Activated T-cell treated with anti-CD3 and anti-CD28 coated beads, Interleukin-2, amount 50 U/mL, for 48 hours (primary cell): ENCODE data around the gene TMEM25.
"Not testable (repeated sequence)": the region's sequence is repeated elsewhere in the genome, so short reads cannot be mapped to it uniquely, and the experiment has no call there.

Source experiments
- DNase-seq, 2 experiments: peaks; one replicate each; pipeline ENCODE4 v3.0.0-alpha.2; 2020

The TMEM25 gene

DNA sequence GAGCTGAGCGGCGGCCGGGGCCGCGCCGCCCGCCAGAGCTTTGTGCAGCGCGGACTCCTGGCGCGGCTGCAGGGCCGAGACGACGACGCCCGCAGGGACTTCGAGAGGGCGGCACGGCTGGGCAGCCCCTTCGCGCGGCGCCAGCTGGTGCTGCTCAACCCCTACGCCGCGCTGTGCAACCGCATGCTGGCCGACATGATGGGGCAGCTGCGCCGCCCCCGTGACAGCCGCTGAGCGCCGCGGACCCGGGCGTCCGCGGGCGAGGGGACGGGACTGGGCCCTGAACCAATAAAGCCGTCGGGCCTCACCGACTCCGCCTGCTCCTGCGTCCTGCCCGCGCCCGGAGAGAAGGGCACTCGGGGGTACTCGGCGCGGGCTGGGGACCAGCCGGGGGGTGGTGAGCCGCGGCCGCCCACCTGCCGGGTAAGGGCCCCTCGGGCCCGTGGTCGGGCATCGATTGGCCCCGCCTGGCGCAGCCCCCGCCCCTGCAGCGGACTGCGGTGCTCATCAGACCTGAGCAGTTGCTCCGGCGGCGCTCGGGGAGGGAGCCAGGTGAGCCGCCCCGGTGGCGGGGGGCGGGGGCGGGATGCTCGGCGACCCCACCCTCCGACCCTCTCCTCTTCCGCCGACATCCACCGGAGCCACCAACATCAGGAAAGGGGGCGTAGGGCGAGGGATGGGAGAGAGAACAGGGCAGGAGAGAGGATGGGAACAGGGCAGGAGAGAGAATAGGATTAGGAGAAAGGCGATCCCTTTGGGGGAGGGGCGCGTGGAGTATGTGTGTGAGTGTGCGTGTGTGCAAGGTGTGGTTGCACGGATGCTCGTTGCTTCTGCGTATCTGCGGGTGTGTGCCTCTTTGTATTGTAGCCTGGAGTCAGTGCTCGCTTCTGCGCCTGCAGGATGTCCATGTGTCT, at the start of gene TMEM25:
TSS of gene TMEM25 (plus strand) at position 510 of the 914 bp plus-strand sequence. CDS start 610 bp downstream, outside the sequence.
- DNase-seq = peak; percentile 79 to 87

GRCh38 chr11:118481238-118481637, 49.8 kb upstream of the TMEM25 start:
- not testable (repeated sequence) for DNase-seq

DNA sequence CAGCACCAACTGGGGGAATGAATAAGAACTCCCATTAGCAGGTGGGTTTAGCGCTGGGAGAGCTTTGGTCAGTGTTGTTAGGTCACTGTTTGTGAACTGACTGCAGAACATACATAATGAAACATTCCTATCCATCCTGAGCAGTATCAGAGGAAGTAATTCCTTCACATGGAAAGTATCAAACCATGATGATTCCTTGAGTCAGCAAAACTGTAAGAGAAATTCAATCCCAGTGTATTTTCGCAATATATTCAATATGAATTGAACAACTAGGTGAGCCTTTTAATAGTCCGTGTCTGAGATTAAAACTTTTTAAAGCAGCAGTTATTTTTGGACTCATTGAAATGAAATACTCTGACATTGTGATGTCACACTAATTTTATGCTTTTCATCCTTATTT, 46.6 kb upstream of the TMEM25 start:
- no peak for DNase-seq

- no peak for DNase-seq
Observed at GRCh38 chr11:118485273-118485672, 45.7 kb upstream of the TMEM25 start.

DNA sequence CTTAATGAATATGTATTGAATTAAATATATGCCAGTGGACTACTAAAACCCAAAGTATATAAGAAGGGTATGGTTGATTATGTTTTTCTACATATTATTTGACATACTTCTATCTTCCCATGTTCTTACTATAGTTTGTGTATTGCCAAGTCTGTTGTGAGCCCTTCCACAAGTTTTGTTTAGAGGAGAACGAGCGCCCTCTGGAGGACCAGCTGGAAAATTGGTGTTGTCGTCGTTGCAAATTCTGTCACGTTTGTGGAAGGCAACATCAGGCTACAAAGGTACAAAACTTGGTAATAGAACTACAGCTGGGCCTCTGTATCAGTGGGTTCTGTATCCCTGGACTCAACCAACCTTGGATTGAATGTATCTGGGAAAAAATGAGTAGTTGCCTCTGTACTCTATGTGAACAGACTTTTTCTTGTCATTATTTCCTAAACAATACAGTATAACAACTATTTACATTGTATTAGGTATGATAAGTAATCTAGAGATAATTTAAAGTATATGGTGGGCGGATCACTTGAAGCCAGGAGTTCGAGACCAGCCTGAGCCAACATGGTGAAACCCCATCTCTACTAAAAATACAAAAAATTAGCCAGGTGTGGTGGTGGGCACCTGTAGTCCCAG, 42.4 kb upstream of the TMEM25 start:
- peak; percentile 85 to 86 for DNase-seq

DNA sequence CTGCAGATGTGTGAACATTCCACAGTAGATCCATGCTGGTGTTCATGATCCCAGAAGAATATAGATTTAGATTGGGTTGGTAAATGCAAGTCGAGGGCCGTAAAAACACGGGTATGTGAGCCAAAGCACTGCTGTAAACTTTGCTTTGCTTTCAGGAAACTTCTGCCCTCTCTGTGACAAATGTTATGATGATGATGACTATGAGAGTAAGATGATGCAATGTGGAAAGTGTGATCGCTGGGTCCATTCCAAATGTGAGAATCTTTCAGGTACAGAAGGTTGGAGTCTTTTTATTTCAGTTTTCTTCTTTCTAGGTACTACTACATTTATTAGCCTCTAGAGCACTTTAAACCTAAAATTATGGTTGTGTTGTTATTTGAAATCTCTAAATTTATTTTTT, 40.0 kb upstream of the TMEM25 start:
- DNase-seq = no peak

DNA sequence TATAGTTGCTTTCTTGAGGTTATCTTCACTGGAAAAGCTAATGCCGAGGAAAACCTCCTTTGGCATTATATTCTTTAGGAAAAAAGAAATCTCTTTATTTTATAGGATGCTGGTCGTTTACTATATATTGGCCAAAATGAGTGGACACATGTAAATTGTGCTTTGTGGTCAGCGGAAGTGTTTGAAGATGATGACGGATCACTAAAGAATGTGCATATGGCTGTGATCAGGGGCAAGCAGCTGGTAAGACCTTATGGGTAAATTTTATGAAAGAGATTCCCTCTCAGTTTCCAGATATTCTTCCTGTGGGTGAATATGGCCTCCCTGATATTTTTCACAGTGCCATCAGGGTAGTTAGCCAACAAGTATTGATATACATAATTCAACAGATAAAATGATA, 33.2 kb upstream of the TMEM25 start:
- no peak for DNase-seq

- DNase-seq = no peak
Observed at GRCh38 chr11:118503216-118503615, 27.8 kb upstream of the TMEM25 start.

DNA sequence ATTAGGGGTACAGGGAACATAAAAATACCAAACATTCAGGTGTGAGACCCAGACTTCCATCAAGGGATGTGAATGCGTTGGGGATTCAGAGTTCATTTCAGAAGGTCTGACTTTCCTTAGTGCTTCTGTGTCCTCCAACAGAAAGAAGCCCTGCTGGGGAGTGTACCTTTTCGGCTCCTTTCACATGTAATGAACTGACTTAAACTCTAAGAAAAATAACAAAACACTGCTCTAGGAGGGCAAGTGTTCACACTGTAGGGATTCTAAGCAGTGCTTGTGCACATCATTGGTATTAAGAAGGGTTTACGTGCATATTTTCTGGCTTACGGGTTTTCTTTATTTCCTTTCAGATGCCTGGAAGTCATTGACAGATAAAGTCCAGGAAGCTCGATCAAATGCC, 19.4 kb upstream of the TMEM25 start:
- no peak for DNase-seq

- no peak for DNase-seq
Observed at GRCh38 chr11:118514103-118514502, 16.9 kb upstream of the TMEM25 start.

DNA sequence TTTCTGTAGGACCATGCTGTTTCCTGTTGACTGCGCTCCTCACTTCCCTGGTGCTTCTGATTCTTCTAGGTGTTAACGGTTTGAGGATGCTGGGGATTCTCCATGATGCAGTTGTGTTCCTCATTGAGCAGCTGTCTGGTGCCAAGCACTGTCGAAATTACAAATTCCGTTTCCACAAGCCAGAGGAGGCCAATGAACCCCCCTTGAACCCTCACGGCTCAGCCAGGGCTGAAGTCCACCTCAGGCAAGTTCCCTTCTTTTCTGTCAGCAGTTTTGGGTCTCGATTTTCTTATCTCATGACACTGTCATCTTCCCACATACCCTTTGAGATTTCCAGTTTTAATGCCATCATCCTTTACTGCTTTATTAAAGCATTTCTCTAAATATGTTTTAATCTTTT, 11.4 kb upstream of the TMEM25 start:
- peak in 1 of 2 experiments; percentile 11 for DNase-seq

GRCh38 chr11:118521892-118522311, 9.1 kb upstream of the TMEM25 start:
- peak in 1 of 2 experiments; percentile 0 for DNase-seq

DNA sequence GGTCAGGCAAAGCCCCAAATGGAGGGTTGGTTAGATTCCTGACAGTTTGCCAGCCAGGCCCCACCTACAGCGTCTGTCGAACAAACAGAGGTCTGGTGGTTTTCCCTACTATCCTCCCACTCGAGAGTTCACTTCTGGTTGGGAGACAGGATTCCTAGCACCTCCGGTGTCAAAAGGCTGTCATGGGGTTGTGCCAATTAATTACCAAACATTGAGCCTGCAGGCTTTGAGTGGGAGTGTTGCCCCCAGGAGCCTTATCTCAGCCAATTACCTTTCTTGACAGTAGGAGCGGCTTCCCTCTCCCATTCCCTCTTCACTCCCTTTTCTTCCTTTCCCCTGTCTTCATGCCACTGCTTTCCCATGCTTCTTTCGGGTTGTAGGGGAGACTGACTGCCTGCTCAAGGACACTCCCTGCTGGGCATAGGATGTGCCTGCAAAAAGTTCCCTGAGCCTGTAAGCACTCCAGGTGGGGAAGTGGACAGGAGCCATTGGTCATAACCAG, 8.4 kb upstream of the TMEM25 start:
- peak in 1 of 2 experiments; percentile 15 for DNase-seq

GRCh38 chr11:118524356-118524755, 6.6 kb upstream of the TMEM25 start:
- no peak for DNase-seq

DNA sequence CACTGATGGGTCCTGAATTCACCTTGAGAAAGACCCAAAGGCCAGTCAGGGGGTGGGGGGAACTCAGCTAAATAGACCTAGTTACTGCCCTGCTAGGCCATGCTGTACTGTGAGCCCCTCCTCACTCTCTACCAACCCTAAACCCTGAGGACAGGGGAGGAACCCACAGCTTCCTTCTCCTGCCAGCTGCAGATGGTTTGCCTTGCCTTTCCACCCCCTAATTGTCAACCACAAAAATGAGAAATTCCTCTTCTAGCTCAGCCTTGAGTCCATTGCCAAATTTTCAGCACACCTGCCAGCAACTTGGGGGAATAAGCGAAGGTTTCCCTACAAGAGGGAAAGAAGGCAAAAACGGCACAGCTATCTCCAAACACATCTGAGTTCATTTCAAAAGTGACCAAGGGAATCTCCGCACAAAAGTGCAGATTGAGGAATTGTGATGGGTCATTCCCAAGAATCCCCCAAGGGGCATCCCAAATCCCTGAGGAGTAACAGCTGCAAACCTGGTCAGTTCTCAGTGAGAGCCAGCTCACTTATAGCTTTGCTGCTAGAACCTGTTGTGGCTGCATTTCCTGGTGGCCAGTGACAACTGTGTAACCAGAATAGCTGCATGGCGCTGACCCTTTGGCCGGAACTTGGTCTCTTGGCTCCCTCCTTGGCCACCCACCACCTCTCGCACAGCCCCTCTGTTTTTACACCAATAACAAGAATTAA, 6.1 kb upstream of the TMEM25 start:
- no peak for DNase-seq

DNA sequence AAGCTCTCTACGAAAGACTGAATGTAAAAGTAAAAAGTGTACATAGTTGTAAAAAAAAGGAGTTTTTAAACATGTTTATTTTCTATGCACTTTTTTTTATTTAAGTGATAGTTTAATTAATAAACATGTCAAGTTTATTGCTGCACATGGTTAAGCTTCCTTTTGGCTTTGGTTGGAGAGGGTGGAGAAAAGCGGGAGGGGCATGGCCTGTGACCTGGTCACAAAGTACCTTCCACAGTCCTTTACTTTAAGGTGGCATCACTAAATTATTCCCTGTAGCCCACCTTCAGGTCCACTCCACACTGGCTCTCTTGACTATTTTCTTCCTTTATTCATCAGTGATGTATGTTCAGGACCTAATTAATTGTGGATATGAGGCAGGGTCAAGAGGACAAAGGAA, 4.3 kb upstream of the TMEM25 start:
- no peak for DNase-seq

- DNase-seq = no peak
Observed at GRCh38 chr11:118527109-118527508, 3.9 kb upstream of the TMEM25 start, which contains the start of gene TTC36. TSS of gene TTC36 (plus strand) at chr11:118527474. CDS start at chr11:118527495, 21 bp downstream.

DNA sequence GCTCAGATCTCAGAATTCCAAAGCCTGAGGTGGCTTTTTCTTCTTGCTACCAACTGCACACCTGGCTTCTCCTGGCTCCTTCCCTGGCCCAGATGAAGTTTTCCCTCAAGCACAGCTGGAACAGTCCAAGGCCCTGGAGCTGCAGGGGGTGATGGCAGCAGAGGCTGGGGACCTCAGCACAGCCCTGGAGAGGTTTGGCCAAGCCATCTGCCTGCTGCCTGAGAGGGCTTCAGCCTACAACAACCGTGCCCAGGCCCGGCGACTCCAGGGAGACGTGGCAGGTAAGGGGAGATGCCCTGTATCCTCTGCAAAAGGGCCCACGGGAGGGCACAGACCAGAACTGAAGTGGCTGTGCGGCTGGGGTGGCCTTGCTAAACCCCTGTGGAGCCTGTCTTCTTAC, 2.5 kb upstream of the TMEM25 start:
- DNase-seq = no peak

DNA sequence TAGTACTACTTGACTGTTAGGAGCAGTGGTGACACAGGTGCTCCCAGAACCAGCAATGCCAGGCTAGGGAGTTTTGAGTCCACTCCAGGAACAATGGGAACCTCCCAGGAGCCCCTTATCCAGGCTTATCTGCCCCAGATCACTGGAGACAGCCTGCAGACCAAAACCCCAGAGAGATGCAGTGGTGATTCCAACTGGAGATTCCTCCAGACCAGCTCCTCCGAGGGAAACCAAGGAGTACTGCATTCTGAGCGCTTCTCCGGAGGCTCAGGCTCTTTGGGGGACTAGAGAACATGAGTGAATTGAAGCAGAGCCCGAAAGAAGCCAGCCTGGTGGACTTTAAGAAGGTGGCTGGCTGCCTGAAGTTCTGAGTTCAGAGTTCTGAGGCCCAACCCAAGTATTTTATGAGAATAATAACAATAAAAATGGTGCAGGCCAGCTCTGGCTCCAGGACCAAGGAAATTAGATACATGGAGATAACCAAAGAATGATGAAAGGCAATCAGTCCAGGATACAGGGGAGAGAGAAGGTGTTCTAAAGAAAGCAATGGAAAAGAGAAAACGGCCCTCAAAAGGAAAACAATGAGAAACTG, 1.3 kb upstream of the TMEM25 start:
- peak in 1 of 2 experiments; percentile 20 for DNase-seq

DNA sequence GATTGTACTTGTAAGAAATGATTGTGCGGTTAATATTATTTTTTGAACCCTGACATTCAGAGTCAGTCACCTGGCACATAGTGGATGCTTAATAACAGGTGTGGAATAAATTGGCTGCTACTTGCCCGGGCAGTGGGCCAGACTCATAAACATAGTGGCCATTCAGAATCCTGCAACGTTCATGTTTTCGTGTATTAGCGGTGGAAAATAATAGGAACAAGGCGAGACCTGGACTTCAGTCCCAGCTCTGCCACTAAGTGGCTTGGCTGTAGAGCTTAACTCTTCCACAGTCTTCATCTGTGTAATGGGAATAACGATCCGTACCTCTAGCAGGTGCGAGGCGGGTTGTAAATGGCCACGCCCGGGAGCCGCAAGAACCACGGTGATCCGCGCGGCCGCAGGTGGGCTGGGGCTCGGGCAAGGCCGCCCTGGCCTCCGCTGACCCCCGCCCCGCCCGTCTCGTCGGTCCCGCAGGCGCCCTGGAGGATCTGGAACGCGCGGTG, 761 bp upstream of the TMEM25 start:
- peak in 1 of 2 experiments; percentile 46 for DNase-seq

- DNase-seq = peak in 1 of 2 experiments; percentile 47
Observed at GRCh38 chr11:118531597-118532084, 649 bp downstream of the TMEM25 start.

GRCh38 chr11:118532091-118532490, 1.1 kb downstream of the TMEM25 start:
- no peak for DNase-seq
